Naive thymus-derived CD4-positive, alpha-beta T cell (primary cell): ENCODE measurements around the gene SHANK2. TPM values are rescaled to one million over a fixed set of nuclear protein-coding genes. Genes with fewer than 3 reads are reported as not detected.

ENCODE experiments used
- ATAC-seq: fragments of 150-1000 bp; cut with Tn5 transposase; 2 replicates; pipeline ENCODE4 v1.10.0; 2021; ENCODE audit warnings: mild to moderate bottlenecking, moderate library complexity
- CTCF ChIA-PET: fragments of 350-600 bp; sonication (Branson Sonifier 250); formaldehyde crosslinking; loops from one replicate; lab custom pipeline; 2021; ENCODE audit warnings: antibody characterized with exemption; lab: Charles Lee
- POLR2A ChIA-PET: fragments of 350-600 bp; sonication (Branson Sonifier 250); formaldehyde crosslinking; loops from one replicate; lab custom pipeline; 2021; ENCODE audit warnings: antibody characterized with exemption, inconsistent platforms; lab: Charles Lee
- DNase-seq, 9 donors: peaks; one replicate each; pipeline versions ENCODE4 v3.0.0 to v3.0.0-alpha.2; 2020 to 2022; ENCODE audit warnings: mixed read lengths in 1 of 9
- H3K27ac ChIP-seq: one replicate; pipeline ENCODE4 v1.7.0; 2013; ENCODE audit warnings: mild to moderate bottlenecking, low read depth, low read length, moderate library complexity
- H3K27me3 ChIP-seq, 2 donors: one replicate each; pipeline ENCODE4 v1.7.0; 2013; ENCODE audit warnings: low read length in 2 of 2, mild to moderate bottlenecking in 2 of 2, moderate library complexity in 2 of 2; ENCODE audit not compliant: control insufficient read depth in 2 of 2, insufficient read depth in 2 of 2
- H3K36me3 ChIP-seq, 3 experiments: 1 replicate in 2 of 3; 2 replicates in 1 of 3; pipeline ENCODE4 v1.7.0; 2013; ENCODE audit warnings: low read length in 3 of 3, mild to moderate bottlenecking in 3 of 3, moderate library complexity in 1 of 3; ENCODE audit not compliant: insufficient read depth in 3 of 3, control insufficient read depth in 2 of 3
- H3K4me1 ChIP-seq, 2 donors: one replicate each; pipeline ENCODE4 v1.7.0; 2013; ENCODE audit warnings: low read length in 2 of 2, mild to moderate bottlenecking in 2 of 2, moderate library complexity in 1 of 2; ENCODE audit not compliant: control insufficient read depth in 2 of 2, insufficient read depth in 2 of 2
- H3K4me3 ChIP-seq: 2 replicates; pipeline ENCODE4 v1.7.0; 2013; ENCODE audit warnings: mild to moderate bottlenecking, low read length
- H3K9me3 ChIP-seq, 3 experiments: 1 replicate in 2 of 3; 2 replicates in 1 of 3; pipeline ENCODE4 v1.7.0; 2013; ENCODE audit warnings: low read length in 3 of 3; ENCODE audit not compliant: control insufficient read depth in 2 of 3
- H3K27ac Mint-ChIP-seq, 9 donors: one replicate each; pipeline ENCODE4 v1.8.0; 2020 to 2022; ENCODE audit warnings: mixed read lengths in 9 of 9, mild to moderate bottlenecking in 8 of 9, moderate library complexity in 5 of 9, inconsistent platforms in 2 of 9
- H3K27me3 Mint-ChIP-seq, 5 donors: one replicate each; pipeline ENCODE4 v1.8.0; 2021 to 2022; ENCODE audit warnings: mixed read lengths in 5 of 5, mild to moderate bottlenecking in 1 of 5
- H3K36me3 Mint-ChIP-seq, 5 donors: one replicate each; pipeline ENCODE4 v1.8.0; 2020 to 2022; ENCODE audit warnings: mixed read lengths in 5 of 5, mild to moderate bottlenecking in 3 of 5, inconsistent platforms in 1 of 5
- H3K4me1 Mint-ChIP-seq, 7 donors: one replicate each; pipeline ENCODE4 v1.8.0; 2020 to 2022; ENCODE audit warnings: mixed read lengths in 7 of 7, mild to moderate bottlenecking in 3 of 7, inconsistent platforms in 1 of 7
- H3K4me3 Mint-ChIP-seq, 10 donors: one replicate each; pipeline ENCODE4 v1.8.0; 2020 to 2022; ENCODE audit warnings: mild to moderate bottlenecking in 10 of 10, mixed read lengths in 10 of 10, moderate library complexity in 6 of 10, inconsistent platforms in 2 of 10
- H3K9me3 Mint-ChIP-seq, 11 donors: one replicate each; pipeline ENCODE4 v1.8.0; 2020 to 2022; ENCODE audit warnings: mixed read lengths in 11 of 11, mild to moderate bottlenecking in 4 of 11, inconsistent platforms in 1 of 11, moderate library complexity in 1 of 11
- intact Hi-C, 2 donors: fragments of 100-400 bp; cut with micrococcal nuclease; formaldehyde crosslinking; loops; one replicate each; pipeline ENCODE4 v1.15.1; 2023
- polyA plus RNA-seq, 2 donors: library from polyadenylated mRNA; unstranded; fragments of 300-500 nt; fragmentation: Illumina TruSeq; gene quantifications; one replicate each; pipeline ENCODE4 v1.2.3, GENCODE V29; 2021
- total RNA-seq, 6 experiments: library from RNA in 5 of 6; stranded (reverse) in 5 of 6; gene quantifications; 1 replicate in 5 of 6; 2 replicates in 1 of 6; pipeline ENCODE4 v1.2.3 and lab custom pipeline; 2021 to 2026

SHANK2 gene
- total and polyA plus RNA-seq, 7 experiments from 2014 or later, result 0.29 to 0.72 TPM; not detected in 5

- no peaks in the 10 kb centered on the region for H3K36me3 Mint-ChIP-seq
- CTCF ChIA-PET, result no interaction called here
- peaks cover 0 to 2% (median 0%) of the 10 kb centered on the region in 11 donors for H3K9me3 Mint-ChIP-seq
- no peaks in the 10 kb centered on the region for H3K9me3 ChIP-seq
- DNase-seq (no peak), ATAC-seq (no peak)
- peaks cover 39 to 60% (median 42%) of the 10 kb centered on the region in 5 donors for H3K27me3 Mint-ChIP-seq
- intact Hi-C loops, result no loop called here
- H3K27me3 ChIP-seq, result peaks cover 4 to 6% of the 10 kb centered on the region in 2 donors
- H3K27ac Mint-ChIP-seq, result no peak overlapping the region
- no peak overlapping the region for H3K4me3 ChIP-seq
- POLR2A ChIA-PET, result no interaction called here
- H3K4me3 Mint-ChIP-seq, result no peak overlapping the region
- H3K4me1 ChIP-seq, result no peaks in the 10 kb centered on the region
- peaks cover 0 to 13% (median 2%) of the 10 kb centered on the region in 7 donors for H3K4me1 Mint-ChIP-seq
- H3K36me3 ChIP-seq, result no peaks in the 10 kb centered on the region
- H3K27ac ChIP-seq, result no peak overlapping the region
Measured at GRCh38 chr11:71249301-71249700, 3.1 kb downstream of the SHANK2 start.

- POLR2A ChIA-PET, result no interaction called here
- Mint-ChIP-seq H3K27me3 (peaks cover 33 to 58% (median 35%) of the 10 kb centered on the region in 5 donors), H3K9me3 (peaks cover 0 to 2% (median 0%) of the 10 kb centered on the region in 11 donors)
Measured at GRCh38 chr11:71248656-71249055, 3.7 kb downstream of the SHANK2 start.

GRCh38 chr11:71248251-71248570 is 4.2 kb downstream of the SHANK2 start:
- no peak overlapping the region for H3K4me3 ChIP-seq
- intact Hi-C loops, result no loop called here
- ChIA-PET CTCF (no interaction called here), POLR2A (no interaction called here)
- Mint-ChIP-seq H3K9me3 (peaks cover 0 to 2% (median 0%) of the 10 kb centered on the region in 11 donors), H3K27me3 (peaks cover 28 to 53% (median 31%) of the 10 kb centered on the region in 5 donors), H3K4me1 (peaks cover 0 to 10% (median 2%) of the 10 kb centered on the region in 7 donors), H3K36me3 (no peaks in the 10 kb centered on the region), H3K27ac (no peak overlapping the region), H3K4me3 (no peak overlapping the region)
- H3K9me3 ChIP-seq, result no peaks in the 10 kb centered on the region
- DNase-seq (no peak), ATAC-seq (no peak)
- H3K27ac ChIP-seq, result no peak overlapping the region
- H3K36me3 ChIP-seq, result no peaks in the 10 kb centered on the region
- H3K4me1 ChIP-seq, result no peaks in the 10 kb centered on the region
- peaks cover 0 to 4% of the 10 kb centered on the region in 2 donors for H3K27me3 ChIP-seq

More at GRCh38 chr11:71248656-71249055, 3.7 kb downstream of the SHANK2 start:
- peaks cover 0 to 13% (median 2%) of the 10 kb centered on the region in 7 donors for H3K4me1 Mint-ChIP-seq
- H3K4me3 ChIP-seq, result no peak overlapping the region
- no peaks in the 10 kb centered on the region for H3K9me3 ChIP-seq
- no peak overlapping the region for H3K4me3 Mint-ChIP-seq
- H3K4me1 ChIP-seq, result no peaks in the 10 kb centered on the region
- no peak overlapping the region for H3K27ac ChIP-seq
- no peak for ATAC-seq
- H3K36me3 ChIP-seq, result no peaks in the 10 kb centered on the region
- CTCF ChIA-PET, result no interaction called here
- peaks cover 2 to 4% of the 10 kb centered on the region in 2 donors for H3K27me3 ChIP-seq
- H3K36me3 Mint-ChIP-seq, result no peaks in the 10 kb centered on the region
- DNase-seq, result no peak
- no peak overlapping the region for H3K27ac Mint-ChIP-seq
- intact Hi-C loops, result no loop called here

GRCh38 chr11:71247551-71248250 is 4.7 kb downstream of the SHANK2 start:
- DNase-seq (no peak), ATAC-seq (no peak)
- Mint-ChIP-seq H3K4me3 (no peak overlapping the region), H3K9me3 (peaks cover 0 to 2% (median 0%) of the 10 kb centered on the region in 11 donors), H3K27ac (no peak overlapping the region), H3K36me3 (no peaks in the 10 kb centered on the region), H3K27me3 (peaks cover 26 to 53% (median 29%) of the 10 kb centered on the region in 5 donors), H3K4me1 (peaks cover 0 to 9% (median 2%) of the 10 kb centered on the region in 7 donors)
- Histone ChIP-seq H3K4me3 (no peak overlapping the region), H3K9me3 (no peaks in the 10 kb centered on the region), H3K4me1 (no peaks in the 10 kb centered on the region), H3K27me3 (peaks cover 0 to 4% of the 10 kb centered on the region in 2 donors), H3K36me3 (no peaks in the 10 kb centered on the region), H3K27ac (no peak overlapping the region)
- ChIA-PET POLR2A (no interaction called here), CTCF (no interaction called here)
- intact Hi-C loops, result no loop called here

GRCh38 chr11:71246559-71246958 is 5.8 kb downstream of the SHANK2 start:
- H3K27ac ChIP-seq, result no peak overlapping the region
- no peak overlapping the region for H3K4me3 ChIP-seq
- intact Hi-C loops, result no loop called here
- Mint-ChIP-seq H3K4me3 (no peak overlapping the region), H3K27me3 (peaks cover 26 to 58% (median 33%) of the 10 kb centered on the region in 5 donors), H3K9me3 (peaks cover 0 to 2% (median 0%) of the 10 kb centered on the region in 11 donors), H3K4me1 (peaks cover 0 to 9% (median 0%) of the 10 kb centered on the region in 7 donors), H3K27ac (no peak overlapping the region), H3K36me3 (no peaks in the 10 kb centered on the region)
- no peaks in the 10 kb centered on the region for H3K36me3 ChIP-seq
- ATAC-seq, result no peak
- ChIA-PET CTCF (no interaction called here), POLR2A (no interaction called here)
- peaks cover 0 to 4% of the 10 kb centered on the region in 2 donors for H3K27me3 ChIP-seq
- DNase-seq, result no peak
- no peaks in the 10 kb centered on the region for H3K9me3 ChIP-seq
- H3K4me1 ChIP-seq, result no peaks in the 10 kb centered on the region

- ATAC-seq, result no peak
- no peak overlapping the region for H3K4me3 Mint-ChIP-seq
- Histone ChIP-seq H3K27me3 (peaks cover 0 to 4% of the 10 kb centered on the region in 2 donors), H3K36me3 (no peaks in the 10 kb centered on the region), H3K4me3 (no peak overlapping the region), H3K27ac (no peak overlapping the region), H3K9me3 (no peaks in the 10 kb centered on the region), H3K4me1 (no peaks in the 10 kb centered on the region)
- H3K36me3 Mint-ChIP-seq, result no peaks in the 10 kb centered on the region
- H3K27me3 Mint-ChIP-seq, result peaks cover 29 to 61% (median 32%) of the 10 kb centered on the region in 5 donors
- H3K27ac Mint-ChIP-seq, result no peak overlapping the region
- intact Hi-C loops, result no loop called here
- ChIA-PET POLR2A (no interaction called here), CTCF (no interaction called here)
- peaks cover 0 to 7% (median 0%) of the 10 kb centered on the region in 7 donors for H3K4me1 Mint-ChIP-seq
- no peak for DNase-seq
- H3K9me3 Mint-ChIP-seq, result peaks cover 0 to 3% (median 0%) of the 10 kb centered on the region in 11 donors
Measured at GRCh38 chr11:71245601-71246391, 6.6 kb downstream of the SHANK2 start.
